ENCODE data around the gene PLXNB2. TPM values are rescaled to one million over a fixed set of nuclear protein-coding genes. Genes with fewer than 3 reads are reported as not detected.
"Not testable (repeated sequence)": the region's sequence is repeated elsewhere in the genome, so short reads cannot be mapped to it uniquely, and the experiment has no call there.

The PLXNB2 gene
- polyA plus RNA-seq, 1 experiment, result 68.0 TPM

- ChIA-PET POLR2A (interaction anchor here (0.8 kb wide), 1 partner anchor 8 kb away, joined by 6 read pairs; no protein-coding TSS in a partner anchor), CTCF (interaction anchor here (0.9 to 1.6 kb wide), 2 partner anchors 12 to 67 kb away, joined by 4 to 7 read pairs; no protein-coding TSS in a partner anchor)
Measured at GRCh38 chr22:50275181-50276055, 32.0 kb downstream of the PLXNB2 start.

DNA sequence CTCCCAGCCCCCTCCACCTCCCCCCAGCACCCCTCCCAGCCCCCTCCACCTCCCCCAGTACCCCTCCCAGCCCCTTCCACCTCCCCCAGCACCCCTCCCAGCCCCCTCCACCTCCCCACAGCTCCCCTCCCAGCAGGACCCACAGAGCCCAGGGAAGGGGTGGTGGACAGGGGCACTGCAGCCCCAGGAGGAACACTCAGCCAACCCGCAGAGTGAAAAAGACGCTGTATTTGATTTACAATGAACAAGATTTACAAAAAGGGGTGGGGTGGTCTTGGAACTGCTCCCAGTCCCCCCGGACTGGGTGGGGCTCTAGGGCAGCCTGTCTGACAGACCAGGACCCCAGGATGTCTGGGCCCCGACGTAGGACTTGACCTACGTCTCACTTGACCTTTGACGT lies 32.7 kb downstream of the PLXNB2 start:
- DNase-seq (ENCODE audit: low read depth, low spot score), result no peak
- ChIA-PET CTCF (no interaction called here), POLR2A (no interaction called here)
- Histone ChIP-seq H3K27ac (ENCODE audit: low read depth, low read length) (no peak overlapping the region), H3K9me3 (ENCODE audit: control insufficient read depth, insufficient read depth, low read length) (peaks cover 15% of the 10 kb centered on the region; the same call in 1 of the 2 replicates), H3K4me3 (ENCODE audit: low read depth, low read length) (no peak overlapping the region), H3K27me3 (ENCODE audit: control insufficient read depth, insufficient read depth, low read length) (no peaks in the 10 kb centered on the region)
- TF ChIP-seq, protein P1, sequence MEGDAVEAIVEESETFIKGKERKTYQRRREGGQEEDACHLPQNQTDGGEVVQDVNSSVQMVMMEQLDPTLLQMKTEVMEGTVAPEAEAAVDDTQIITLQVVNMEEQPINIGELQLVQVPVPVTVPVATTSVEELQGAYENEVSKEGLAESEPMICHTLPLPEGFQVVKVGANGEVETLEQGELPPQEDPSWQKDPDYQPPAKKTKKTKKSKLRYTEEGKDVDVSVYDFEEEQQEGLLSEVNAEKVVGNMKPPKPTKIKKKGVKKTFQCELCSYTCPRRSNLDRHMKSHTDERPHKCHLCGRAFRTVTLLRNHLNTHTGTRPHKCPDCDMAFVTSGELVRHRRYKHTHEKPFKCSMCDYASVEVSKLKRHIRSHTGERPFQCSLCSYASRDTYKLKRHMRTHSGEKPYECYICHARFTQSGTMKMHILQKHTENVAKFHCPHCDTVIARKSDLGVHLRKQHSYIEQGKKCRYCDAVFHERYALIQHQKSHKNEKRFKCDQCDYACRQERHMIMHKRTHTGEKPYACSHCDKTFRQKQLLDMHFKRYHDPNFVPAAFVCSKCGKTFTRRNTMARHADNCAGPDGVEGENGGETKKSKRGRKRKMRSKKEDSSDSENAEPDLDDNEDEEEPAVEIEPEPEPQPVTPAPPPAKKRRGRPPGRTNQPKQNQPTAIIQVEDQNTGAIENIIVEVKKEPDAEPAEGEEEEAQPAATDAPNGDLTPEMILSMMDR (IDR thresholded peaks at IDR 0.05; ENCODE audit: low read depth, low read length), result no peak

More at GRCh38 chr22:50275181-50276055, 32.0 kb downstream of the PLXNB2 start:
- Histone ChIP-seq H3K27ac (ENCODE audit: low read depth, low read length) (no peak overlapping the region), H3K9me3 (ENCODE audit: control insufficient read depth, insufficient read depth, low read length) (peaks cover 15% of the 10 kb centered on the region; the same call in 1 of the 2 replicates), H3K27me3 (ENCODE audit: control insufficient read depth, insufficient read depth, low read length) (no peaks in the 10 kb centered on the region), H3K4me3 (ENCODE audit: low read depth, low read length) (no peak overlapping the region)
- DNase-seq (ENCODE audit: low read depth, low spot score), result no peak
- TF ChIP-seq, protein P1 (IDR thresholded peaks at IDR 0.05; ENCODE audit: low read depth, low read length), result no peak

DNA sequence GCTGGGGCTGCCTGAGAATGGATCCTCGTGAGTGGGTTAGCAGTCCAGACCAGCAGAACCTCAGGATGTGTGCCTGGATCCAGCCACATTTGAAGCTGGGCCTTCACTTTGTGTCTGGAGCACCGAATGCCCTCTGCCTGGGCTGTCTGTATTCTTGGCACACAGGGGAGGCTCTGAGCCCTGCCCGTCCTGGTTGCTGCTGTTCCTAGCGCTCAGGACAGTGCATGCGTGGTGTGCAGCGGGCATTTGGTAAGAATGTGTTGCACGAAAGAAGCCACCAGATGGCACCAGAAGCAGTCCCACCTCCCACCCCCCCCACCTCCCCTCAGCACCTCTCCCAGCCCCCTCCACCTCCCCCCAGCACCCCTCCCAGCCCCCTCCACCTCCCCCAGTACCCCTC lies 33.1 kb downstream of the PLXNB2 start:
- CTCF ChIA-PET, result no interaction called here
- no peak for DNase-seq (ENCODE audit: low read depth, low spot score)
- POLR2A ChIA-PET, result no interaction called here

DNA sequence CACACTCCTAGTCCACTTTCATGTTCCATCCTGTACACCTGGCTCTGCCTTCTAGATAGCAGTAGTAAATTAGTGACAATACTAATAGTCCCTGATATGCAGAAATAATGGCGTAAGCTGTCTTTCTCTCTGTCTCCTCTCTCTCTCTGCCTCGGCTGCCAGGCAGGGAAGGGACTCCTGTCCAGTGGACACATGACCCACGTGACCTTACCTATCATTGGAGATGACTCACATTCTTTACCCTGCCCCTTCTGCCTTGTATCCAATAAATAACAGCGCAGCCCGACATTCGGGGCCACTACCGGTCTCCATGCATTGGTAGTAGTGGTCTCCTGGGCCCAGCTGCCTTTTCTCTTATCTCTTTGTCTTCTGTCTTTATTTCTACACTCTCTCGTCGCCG lies 33.7 kb downstream of the PLXNB2 start:
- H3K4me3 ChIP-seq (ENCODE audit: low read depth, low read length); CTCF ChIA-PET; DNase-seq (ENCODE audit: low read depth, low spot score); H3K27me3 ChIP-seq (ENCODE audit: control insufficient read depth, insufficient read depth, low read length); H3K27ac ChIP-seq (ENCODE audit: low read depth, low read length); POLR2A ChIA-PET: not testable (repeated sequence)
- H3K9me3 ChIP-seq (ENCODE audit: control insufficient read depth, insufficient read depth, low read length), result peaks cover 15% of the 10 kb centered on the region; the same call in 1 of the 2 replicates

More for the DNA sequence above, 33.1 kb downstream of the PLXNB2 start:
- Histone ChIP-seq H3K27ac (ENCODE audit: low read depth, low read length) (no peak overlapping the region), H3K4me3 (ENCODE audit: low read depth, low read length) (no peak overlapping the region), H3K9me3 (ENCODE audit: control insufficient read depth, insufficient read depth, low read length) (peaks cover 15% of the 10 kb centered on the region; the same call in 1 of the 2 replicates), H3K27me3 (ENCODE audit: control insufficient read depth, insufficient read depth, low read length) (no peaks in the 10 kb centered on the region)
- TF ChIP-seq, protein P1 (IDR thresholded peaks at IDR 0.05; ENCODE audit: low read depth, low read length), result peak; percentile 31

DNA sequence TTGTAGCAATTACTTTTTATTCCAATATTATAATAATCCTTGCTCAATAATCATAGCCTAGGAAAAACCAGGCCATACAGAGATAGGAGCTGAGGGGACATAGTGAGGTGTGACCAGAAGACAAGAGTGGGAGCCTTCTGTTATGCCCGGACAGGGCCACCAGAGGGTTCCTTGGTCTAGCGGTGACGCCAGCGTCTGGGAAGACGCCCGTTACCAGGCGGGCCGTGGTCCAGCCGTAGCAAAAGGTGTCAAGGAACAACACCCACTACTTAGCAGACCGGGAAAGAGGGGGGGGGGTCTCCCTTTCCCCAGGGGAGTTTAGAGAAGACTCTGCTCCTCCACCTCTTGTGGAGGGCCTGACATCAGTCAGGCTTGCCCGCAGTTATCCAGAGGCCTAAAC lies 34.1 kb downstream of the PLXNB2 start:
- H3K27ac ChIP-seq (ENCODE audit: low read depth, low read length); H3K4me3 ChIP-seq (ENCODE audit: low read depth, low read length); CTCF ChIA-PET; H3K27me3 ChIP-seq (ENCODE audit: control insufficient read depth, insufficient read depth, low read length); DNase-seq (ENCODE audit: low read depth, low spot score): not testable (repeated sequence)
- H3K9me3 ChIP-seq (ENCODE audit: control insufficient read depth, insufficient read depth, low read length), result peaks cover 15% of the 10 kb centered on the region; the same call in 1 of the 2 replicates
- POLR2A ChIA-PET, result interaction anchor here (3.0 kb wide), 1 partner anchor 32 kb away, joined by 9 read pairs; no protein-coding TSS in a partner anchor

All from AG04450 (cell line).